Measurements from ENCODE around the gene UBXN11. TPM values are rescaled to one million over a fixed set of nuclear protein-coding genes. Genes with fewer than 3 reads are reported as not detected.

Gene UBXN11
- total RNA-seq, 1 donor from 2014 or later = 7.1 TPM

DNA sequence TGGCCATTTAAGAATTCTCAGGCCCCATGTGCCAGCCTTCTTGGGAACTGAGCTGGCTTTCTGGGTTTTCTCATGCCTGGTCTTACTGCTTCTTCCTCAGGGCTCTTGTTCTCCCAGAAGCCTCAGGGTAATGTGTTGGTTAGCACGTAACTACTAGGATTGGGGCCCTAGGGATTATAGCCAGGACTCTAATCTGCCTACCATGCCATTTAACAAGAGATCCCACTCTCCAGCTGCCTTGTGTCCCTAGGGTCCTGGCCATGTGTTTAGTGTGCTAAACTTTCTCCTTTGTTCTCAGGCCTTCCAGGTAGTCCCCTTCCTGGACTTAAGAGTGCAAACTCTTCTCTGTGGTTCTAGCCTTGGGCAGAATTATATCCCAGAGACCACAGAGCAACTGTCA is 28.7 kb downstream of the UBXN11 start:
- Histone ChIP-seq H3K27ac (peak overlapping the region; percentile 95), H3K4me3 (no peak overlapping the region), H3K27me3 (no peaks in the 10 kb centered on the region), H3K4me1 (peaks cover 76% of the 10 kb centered on the region), H3K9me3 (no peaks in the 10 kb centered on the region), H3K36me3 (peaks cover 0 to 8% of the 10 kb centered on the region in 2 donors)
- DNase-seq (ENCODE audit: extremely low spot score in 2 of 2) = no peak
- intact Hi-C loops (cut with DNase I) = no loop called here
- TF ChIP-seq, protein P1, sequence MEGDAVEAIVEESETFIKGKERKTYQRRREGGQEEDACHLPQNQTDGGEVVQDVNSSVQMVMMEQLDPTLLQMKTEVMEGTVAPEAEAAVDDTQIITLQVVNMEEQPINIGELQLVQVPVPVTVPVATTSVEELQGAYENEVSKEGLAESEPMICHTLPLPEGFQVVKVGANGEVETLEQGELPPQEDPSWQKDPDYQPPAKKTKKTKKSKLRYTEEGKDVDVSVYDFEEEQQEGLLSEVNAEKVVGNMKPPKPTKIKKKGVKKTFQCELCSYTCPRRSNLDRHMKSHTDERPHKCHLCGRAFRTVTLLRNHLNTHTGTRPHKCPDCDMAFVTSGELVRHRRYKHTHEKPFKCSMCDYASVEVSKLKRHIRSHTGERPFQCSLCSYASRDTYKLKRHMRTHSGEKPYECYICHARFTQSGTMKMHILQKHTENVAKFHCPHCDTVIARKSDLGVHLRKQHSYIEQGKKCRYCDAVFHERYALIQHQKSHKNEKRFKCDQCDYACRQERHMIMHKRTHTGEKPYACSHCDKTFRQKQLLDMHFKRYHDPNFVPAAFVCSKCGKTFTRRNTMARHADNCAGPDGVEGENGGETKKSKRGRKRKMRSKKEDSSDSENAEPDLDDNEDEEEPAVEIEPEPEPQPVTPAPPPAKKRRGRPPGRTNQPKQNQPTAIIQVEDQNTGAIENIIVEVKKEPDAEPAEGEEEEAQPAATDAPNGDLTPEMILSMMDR (IDR thresholded peaks at IDR 0.05) = no peak
- TF ChIP-seq POLR2A (IDR thresholded peaks at IDR 0.05) (no peak), POLR2AphosphoS5 (IDR thresholded peaks at IDR 0.05; ENCODE audit: insufficient read depth in 1 of 2, low read depth in 1 of 2) (no peak)

DNA sequence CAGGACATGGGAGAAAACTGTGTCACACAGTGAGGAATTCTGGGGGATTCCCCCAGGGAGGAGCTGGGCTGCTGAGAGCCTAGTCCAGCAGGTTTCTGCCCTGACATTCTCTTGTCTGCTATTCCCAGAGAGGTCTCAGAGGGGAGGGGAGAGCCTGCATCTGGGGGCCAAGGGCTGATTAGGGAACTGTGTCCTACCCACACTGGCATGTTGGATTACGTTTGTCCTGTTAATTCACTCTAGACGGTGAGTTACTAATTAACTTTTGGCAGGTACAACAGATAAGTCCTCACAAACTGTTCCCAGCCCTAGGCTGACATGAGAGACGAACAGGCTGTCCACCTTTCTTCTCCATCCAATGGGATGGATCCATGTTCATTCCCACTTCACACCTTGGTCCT is 29.2 kb downstream of the UBXN11 start:
- Histone ChIP-seq H3K9me3 (no peaks in the 10 kb centered on the region), H3K4me1 (peaks cover 71% of the 10 kb centered on the region)

DNA sequence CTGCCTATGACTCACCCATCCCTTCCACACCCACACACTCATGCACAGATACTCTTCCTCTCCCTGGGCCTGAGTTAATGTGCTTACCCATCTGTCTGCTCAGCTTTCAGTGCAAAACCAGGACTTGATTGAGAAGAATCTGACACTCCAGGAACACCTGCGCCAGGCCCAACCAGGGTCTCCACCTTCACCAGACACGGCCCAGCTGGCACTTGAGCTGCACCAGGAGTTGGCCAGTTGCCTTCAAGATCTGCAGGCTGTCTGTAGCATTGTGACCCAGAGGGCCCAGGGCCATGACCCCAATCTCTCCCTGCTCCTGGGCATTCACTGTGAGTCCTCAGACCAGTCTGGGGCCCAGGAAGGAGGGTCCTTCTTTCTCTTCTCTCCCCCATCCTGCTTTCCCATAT is 30.0 kb downstream of the UBXN11 start:
- TF ChIP-seq POLR2AphosphoS5 (IDR thresholded peaks at IDR 0.05; ENCODE audit: insufficient read depth in 1 of 2, low read depth in 1 of 2) (peak in 1 of 2 donors; percentile 34), POLR2A (IDR thresholded peaks at IDR 0.05) (no peak)
- intact Hi-C loops (cut with DNase I) = no loop called here
- Histone ChIP-seq H3K4me1 (peaks cover 63% of the 10 kb centered on the region), H3K4me3 (no peak overlapping the region), H3K36me3 (peaks cover 0 to 2% of the 10 kb centered on the region in 2 donors), H3K27ac (peak overlapping the region; percentile 95), H3K27me3 (no peaks in the 10 kb centered on the region), H3K9me3 (no peaks in the 10 kb centered on the region)
- DNase-seq (ENCODE audit: extremely low spot score in 2 of 2) = peak in 1 of 2 donors; percentile 93

More for the DNA sequence above, 29.2 kb downstream of the UBXN11 start:
- no peaks in the 10 kb centered on the region for H3K27me3 ChIP-seq
- peak overlapping the region; percentile 95 for H3K27ac ChIP-seq
- H3K4me3 ChIP-seq = no peak overlapping the region
- TF ChIP-seq POLR2AphosphoS5 (IDR thresholded peaks at IDR 0.05; ENCODE audit: insufficient read depth in 1 of 2, low read depth in 1 of 2) = no peak
- no peak for TF ChIP-seq POLR2A (IDR thresholded peaks at IDR 0.05)
- intact Hi-C loops (cut with DNase I) = no loop called here
- DNase-seq (ENCODE audit: extremely low spot score in 2 of 2) = no peak
- peaks cover 0 to 8% of the 10 kb centered on the region in 2 donors for H3K36me3 ChIP-seq

DNA sequence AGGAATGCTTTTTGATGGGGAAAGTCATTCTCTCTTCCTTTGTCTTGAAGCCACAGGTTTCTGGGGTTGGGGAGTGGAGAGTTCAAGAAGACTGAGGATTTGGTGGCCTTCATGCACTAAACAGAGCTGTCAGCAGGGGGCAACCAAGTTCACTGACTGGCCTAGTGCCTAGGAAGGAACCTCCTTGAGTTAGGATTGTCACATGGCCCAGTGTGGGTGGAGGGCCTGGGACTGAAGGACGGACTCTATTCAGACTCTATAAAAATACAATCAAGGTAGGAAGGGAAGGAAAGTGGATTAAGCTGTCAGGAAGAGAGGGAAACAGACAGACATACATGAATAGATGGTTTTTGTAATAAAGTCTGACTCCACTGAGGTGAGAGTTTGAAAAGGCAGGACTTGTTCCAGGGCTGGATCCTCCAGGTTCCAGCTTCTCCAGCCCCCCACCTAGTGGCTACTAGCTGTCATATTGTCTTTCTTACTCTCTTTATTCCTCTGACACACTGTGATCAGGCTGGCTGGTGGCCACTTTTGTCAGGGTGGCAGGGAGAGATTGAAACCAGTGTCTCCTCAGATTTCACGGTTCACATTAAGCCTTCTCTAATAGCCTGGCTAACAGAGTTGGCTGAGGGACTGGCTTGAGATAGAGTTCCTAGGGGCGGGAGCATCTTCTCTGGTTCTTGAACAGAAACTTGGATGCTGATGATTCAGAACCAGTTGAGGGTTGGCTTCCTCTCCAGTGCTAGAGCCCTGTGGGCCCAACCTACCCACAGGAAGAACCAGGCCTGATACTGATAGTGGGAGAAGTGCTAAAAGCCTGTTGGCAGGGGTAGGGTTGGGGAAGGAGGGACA is 30.6 kb downstream of the UBXN11 start:
- Histone ChIP-seq H3K27me3 (no peaks in the 10 kb centered on the region), H3K4me3 (no peak overlapping the region), H3K9me3 (no peaks in the 10 kb centered on the region), H3K27ac (peak overlapping the region; percentile 95), H3K36me3 (no peaks in the 10 kb centered on the region), H3K4me1 (peaks cover 57% of the 10 kb centered on the region)
- intact Hi-C loops (cut with DNase I) = no loop called here
- DNase-seq (ENCODE audit: extremely low spot score in 2 of 2) = no peak
- TF ChIP-seq POLR2A (IDR thresholded peaks at IDR 0.05) = no peak
- TF ChIP-seq, protein P1 (IDR thresholded peaks at IDR 0.05) = peak; percentile 74 to 95 (median 88)
- peak in 1 of 2 donors; percentile 58 for TF ChIP-seq POLR2AphosphoS5 (IDR thresholded peaks at IDR 0.05; ENCODE audit: insufficient read depth in 1 of 2, low read depth in 1 of 2)

DNA sequence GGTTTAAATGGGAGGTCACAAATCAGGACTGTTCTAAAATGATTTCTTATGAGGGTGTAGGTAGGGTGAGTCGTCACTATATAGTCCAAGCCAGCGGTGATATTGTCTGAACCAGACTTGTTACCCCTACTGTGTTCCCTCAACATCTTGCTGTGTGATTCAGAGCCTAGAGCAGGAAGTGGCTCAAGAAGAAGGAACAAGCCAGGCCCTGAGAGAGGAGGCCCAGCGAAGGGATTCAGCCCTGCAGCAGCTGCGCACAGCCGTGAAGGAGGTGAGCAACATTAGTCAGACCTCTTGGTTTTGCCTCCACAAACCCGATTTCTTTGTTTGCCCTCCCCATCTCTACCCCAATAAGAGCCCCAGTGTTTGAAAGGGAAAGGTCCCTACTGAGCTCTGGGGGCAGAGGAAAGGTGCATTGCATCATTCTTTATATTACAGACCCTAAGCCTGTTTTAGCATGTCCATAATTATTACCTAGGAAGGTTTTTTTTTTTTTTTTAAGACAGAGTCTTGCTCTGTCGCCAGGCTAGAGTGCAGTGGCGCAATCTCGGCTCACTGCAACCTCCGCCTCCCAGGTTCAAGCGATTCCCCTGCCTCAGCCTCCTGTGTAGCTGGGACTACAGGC is 31.5 kb downstream of the UBXN11 start:
- Histone ChIP-seq H3K27me3 (no peaks in the 10 kb centered on the region), H3K27ac (peak overlapping the region; percentile 95), H3K9me3 (no peaks in the 10 kb centered on the region), H3K4me1 (peaks cover 49% of the 10 kb centered on the region), H3K4me3 (no peak overlapping the region), H3K36me3 (peaks cover 0 to 6% of the 10 kb centered on the region in 2 donors)
- intact Hi-C loops (cut with DNase I) = loop anchor here (1.0 kb wide), 1 partner anchor 22 kb away; no protein-coding TSS in a partner anchor
- DNase-seq (ENCODE audit: extremely low spot score in 2 of 2) = no peak
- TF ChIP-seq POLR2AphosphoS5 (IDR thresholded peaks at IDR 0.05; ENCODE audit: insufficient read depth in 1 of 2, low read depth in 1 of 2) (no peak), POLR2A (IDR thresholded peaks at IDR 0.05) (no peak)
- TF ChIP-seq, protein P1 (IDR thresholded peaks at IDR 0.05) = no peak
